Measurements from ENCODE around the gene ECPAS. TPM values are rescaled to one million over a fixed set of nuclear protein-coding genes. Genes with fewer than 3 reads are reported as not detected.
"Not testable (repeated sequence)": the region's sequence is repeated elsewhere in the genome, so short reads cannot be mapped to it uniquely, and the experiment has no call there.

ECPAS gene
- total RNA-seq, 4 donors from 2014 or later = 59.4 to 98.4 (median 86.3) TPM

DNA sequence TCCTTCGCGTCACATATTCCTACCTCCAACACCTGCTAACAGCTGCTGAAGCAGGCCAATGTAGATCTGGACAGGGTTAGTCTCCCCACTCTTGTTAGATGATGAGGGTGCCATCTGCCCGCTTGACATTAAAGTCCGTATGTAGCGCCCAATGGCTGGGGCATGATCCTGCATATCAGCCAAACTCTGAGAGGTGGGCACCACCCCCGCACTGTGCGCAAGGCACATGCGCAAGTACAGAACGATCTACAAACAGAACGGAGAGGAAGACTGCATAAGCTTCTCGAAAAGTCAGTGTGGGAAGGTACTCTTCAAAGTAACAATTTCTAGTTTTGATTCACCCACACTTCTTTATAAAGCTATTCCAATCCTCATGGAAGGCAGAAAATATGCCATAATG is 69.8 kb downstream of the ECPAS start:
- peaks cover 96% of the 10 kb centered on the region for H3K36me3 ChIP-seq
- WGBS = 92% methylated on average over 11 of the region's 11 CpGs

GRCh38 chr9:111413996-111414395 is 70.2 kb downstream of the ECPAS start:
- H3K27ac ChIP-seq = no peak overlapping the region
- H3K36me3 ChIP-seq = peaks cover 97% of the 10 kb centered on the region
- H3K9me3 ChIP-seq = no peaks in the 10 kb centered on the region
- no peaks in the 10 kb centered on the region for H3K4me1 ChIP-seq
- no peak for TF ChIP-seq CTCF (IDR thresholded peaks at IDR 0.05)
- TF ChIP-seq POLR2A (IDR thresholded peaks at IDR 0.05) = no peak
- TF ChIP-seq POLR2AphosphoS5 (IDR thresholded peaks at IDR 0.05) = no peak
- TF ChIP-seq EP300 (IDR thresholded peaks at IDR 0.05) = no peak
- DNase-seq (ENCODE audit: low spot score in 2 of 2) = no peak
- H3K4me3 ChIP-seq = no peak overlapping the region
- H3K27me3 ChIP-seq = no peaks in the 10 kb centered on the region
- 83% methylated on average over 3 of the region's 3 CpGs for WGBS

More for the DNA sequence above, 69.8 kb downstream of the ECPAS start:
- Histone ChIP-seq H3K4me1 (no peaks in the 10 kb centered on the region), H3K9me3 (no peaks in the 10 kb centered on the region), H3K27me3 (no peaks in the 10 kb centered on the region), H3K27ac (no peak overlapping the region), H3K4me3 (no peak overlapping the region)
- no peak for DNase-seq (ENCODE audit: low spot score in 2 of 2)
- no peak for TF ChIP-seq POLR2AphosphoS5 (IDR thresholded peaks at IDR 0.05)
- no peak for TF ChIP-seq POLR2A (IDR thresholded peaks at IDR 0.05)
- no peak for TF ChIP-seq CTCF (IDR thresholded peaks at IDR 0.05)
- TF ChIP-seq EP300 (IDR thresholded peaks at IDR 0.05) = no peak

DNA sequence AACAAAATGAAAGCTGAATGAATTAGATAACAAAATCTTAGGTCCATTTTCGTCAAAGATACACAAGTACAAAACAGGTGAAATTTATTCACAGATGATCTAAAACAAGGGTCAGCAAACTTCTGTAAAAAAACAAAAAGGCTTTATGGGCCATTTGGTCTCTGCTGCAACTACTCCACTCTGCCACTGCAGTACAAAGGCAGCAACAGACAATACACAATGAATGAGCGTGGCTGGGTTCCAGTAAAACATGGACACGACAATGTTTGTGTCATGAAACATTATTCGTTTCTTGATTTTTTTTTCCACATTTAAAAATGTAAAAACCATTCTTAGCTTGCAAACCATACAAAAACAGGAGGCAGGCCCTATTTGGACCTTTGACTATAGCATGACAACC is 71.9 kb downstream of the ECPAS start:
- no peak overlapping the region for H3K27ac ChIP-seq
- H3K9me3 ChIP-seq = no peaks in the 10 kb centered on the region
- WGBS = 80% methylated on average over 4 of the region's 4 CpGs
- DNase-seq (ENCODE audit: low spot score in 2 of 2) = no peak
- H3K4me1 ChIP-seq = no peaks in the 10 kb centered on the region
- no peak for TF ChIP-seq POLR2A (IDR thresholded peaks at IDR 0.05)
- H3K27me3 ChIP-seq = no peaks in the 10 kb centered on the region
- H3K4me3 ChIP-seq = no peak overlapping the region
- H3K36me3 ChIP-seq = peaks cover 96% of the 10 kb centered on the region

DNA sequence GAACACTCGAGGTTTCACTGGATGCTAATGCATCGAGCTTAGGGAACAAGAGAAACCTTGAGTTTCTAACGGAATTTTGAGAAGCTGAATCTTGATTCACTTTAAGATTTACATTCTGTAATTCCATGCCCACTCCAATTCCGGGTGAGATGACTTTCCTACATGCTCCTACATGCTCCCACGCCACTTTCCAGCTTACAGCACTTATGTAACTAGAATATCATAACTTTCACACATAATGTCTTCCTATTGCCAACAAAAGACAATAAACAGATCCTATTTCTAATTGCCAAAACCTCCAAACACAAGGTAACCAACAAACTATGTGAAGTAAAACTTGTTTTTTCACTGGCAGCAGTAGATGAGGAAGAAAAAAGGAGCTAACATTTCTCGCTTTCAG is 72.9 kb downstream of the ECPAS start:
- Histone ChIP-seq H3K9me3 (no peaks in the 10 kb centered on the region), H3K27me3 (no peaks in the 10 kb centered on the region), H3K4me3 (no peak overlapping the region), H3K27ac (no peak overlapping the region), H3K4me1 (no peaks in the 10 kb centered on the region), H3K36me3 (peaks cover 94% of the 10 kb centered on the region)
- no peak for DNase-seq (ENCODE audit: low spot score in 2 of 2)
- TF ChIP-seq CTCF (IDR thresholded peaks at IDR 0.05) (no peak), EP300 (IDR thresholded peaks at IDR 0.05) (no peak), POLR2A (IDR thresholded peaks at IDR 0.05) (no peak), POLR2AphosphoS5 (IDR thresholded peaks at IDR 0.05) (no peak)
- 78% methylated on average over 6 of the region's 6 CpGs for WGBS

DNA sequence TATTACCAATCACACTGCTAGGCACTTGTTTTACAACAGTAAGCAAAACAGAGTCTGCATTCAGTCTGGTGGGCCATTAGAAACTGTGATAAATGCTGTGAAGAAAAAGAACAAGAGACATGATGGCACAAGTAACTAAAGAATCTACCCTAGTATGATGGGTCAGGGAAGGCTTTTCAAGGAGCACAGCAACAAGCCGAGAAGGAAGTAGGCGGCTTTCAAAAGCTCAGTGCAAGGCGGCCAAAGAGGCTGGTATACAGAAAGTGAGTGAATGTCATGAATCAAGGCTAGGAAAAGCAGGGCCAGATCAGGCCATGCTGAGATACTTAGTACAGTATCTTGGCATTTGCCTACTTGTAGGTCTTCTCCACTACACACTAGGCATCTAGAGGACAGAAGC is 76.4 kb downstream of the ECPAS start:
- Histone ChIP-seq H3K4me3 (no peak overlapping the region), H3K36me3 (peaks cover 93% of the 10 kb centered on the region), H3K27ac (no peak overlapping the region), H3K4me1 (no peaks in the 10 kb centered on the region), H3K27me3 (no peaks in the 10 kb centered on the region), H3K9me3 (no peaks in the 10 kb centered on the region)
- no peak for DNase-seq (ENCODE audit: low spot score in 2 of 2)
- WGBS = 95% methylated on average over 3 of the region's 3 CpGs
- TF ChIP-seq EP300 (IDR thresholded peaks at IDR 0.05) (no peak), POLR2AphosphoS5 (IDR thresholded peaks at IDR 0.05) (no peak), CTCF (IDR thresholded peaks at IDR 0.05) (no peak), POLR2A (IDR thresholded peaks at IDR 0.05) (no peak)

GRCh38 chr9:111405701-111406100 is 78.5 kb downstream of the ECPAS start:
- Histone ChIP-seq H3K9me3 (peaks cover 5% of the 10 kb centered on the region), H3K4me3 (no peak overlapping the region), H3K27me3 (no peaks in the 10 kb centered on the region), H3K36me3 (peaks cover 94% of the 10 kb centered on the region), H3K4me1 (no peaks in the 10 kb centered on the region), H3K27ac (no peak overlapping the region)
- no peak for DNase-seq (ENCODE audit: low spot score in 2 of 2)
- TF ChIP-seq EP300 (IDR thresholded peaks at IDR 0.05) (no peak), CTCF (IDR thresholded peaks at IDR 0.05) (no peak), POLR2A (IDR thresholded peaks at IDR 0.05) (no peak), POLR2AphosphoS5 (IDR thresholded peaks at IDR 0.05) (no peak)

DNA sequence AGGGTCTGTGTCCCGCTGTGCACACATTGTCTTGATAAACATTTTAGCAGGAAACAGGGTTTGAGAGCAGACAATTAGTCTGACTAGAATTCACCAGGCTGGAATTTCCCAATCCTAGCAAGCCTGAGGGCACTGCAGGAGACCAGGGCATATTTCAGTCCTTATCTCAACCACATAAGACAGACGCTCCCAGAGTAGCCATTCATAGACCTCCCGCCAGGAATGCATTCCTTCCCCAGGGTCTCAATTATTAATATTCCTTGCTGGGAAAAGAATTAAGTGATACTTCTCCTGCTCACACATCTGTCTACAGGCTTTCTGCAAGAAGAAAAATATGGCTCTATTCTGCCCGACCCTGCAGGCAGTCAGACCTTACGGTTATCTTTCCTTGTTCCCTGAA is 82.7 kb downstream of the ECPAS start:
- WGBS = 96% methylated on average over 5 of the region's 5 CpGs
- H3K9me3 ChIP-seq; H3K27ac ChIP-seq; H3K27me3 ChIP-seq; DNase-seq (ENCODE audit: low spot score in 2 of 2); H3K4me3 ChIP-seq; H3K4me1 ChIP-seq: not testable (repeated sequence)
- H3K36me3 ChIP-seq = peaks cover 87% of the 10 kb centered on the region

Measured in suprapubic skin (tissue), 4 donors.